GM18868 (cell line): ENCODE results near the gene TMEM98.
"Not testable (repeated sequence)": the region's sequence is repeated elsewhere in the genome, so short reads cannot be mapped to it uniquely, and the experiment has no call there.

Experiments used
- ATAC-seq: cut with Tn5 transposase; IDR thresholded peaks from one replicate; pipeline ENCODE4 v1.9.1; 2021; ENCODE audit warnings: mild to moderate bottlenecking, moderate library complexity; ENCODE audit not compliant: unreplicated experiment

The TMEM98 gene, protein sequence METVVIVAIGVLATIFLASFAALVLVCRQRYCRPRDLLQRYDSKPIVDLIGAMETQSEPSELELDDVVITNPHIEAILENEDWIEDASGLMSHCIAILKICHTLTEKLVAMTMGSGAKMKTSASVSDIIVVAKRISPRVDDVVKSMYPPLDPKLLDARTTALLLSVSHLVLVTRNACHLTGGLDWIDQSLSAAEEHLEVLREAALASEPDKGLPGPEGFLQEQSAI

DNA sequence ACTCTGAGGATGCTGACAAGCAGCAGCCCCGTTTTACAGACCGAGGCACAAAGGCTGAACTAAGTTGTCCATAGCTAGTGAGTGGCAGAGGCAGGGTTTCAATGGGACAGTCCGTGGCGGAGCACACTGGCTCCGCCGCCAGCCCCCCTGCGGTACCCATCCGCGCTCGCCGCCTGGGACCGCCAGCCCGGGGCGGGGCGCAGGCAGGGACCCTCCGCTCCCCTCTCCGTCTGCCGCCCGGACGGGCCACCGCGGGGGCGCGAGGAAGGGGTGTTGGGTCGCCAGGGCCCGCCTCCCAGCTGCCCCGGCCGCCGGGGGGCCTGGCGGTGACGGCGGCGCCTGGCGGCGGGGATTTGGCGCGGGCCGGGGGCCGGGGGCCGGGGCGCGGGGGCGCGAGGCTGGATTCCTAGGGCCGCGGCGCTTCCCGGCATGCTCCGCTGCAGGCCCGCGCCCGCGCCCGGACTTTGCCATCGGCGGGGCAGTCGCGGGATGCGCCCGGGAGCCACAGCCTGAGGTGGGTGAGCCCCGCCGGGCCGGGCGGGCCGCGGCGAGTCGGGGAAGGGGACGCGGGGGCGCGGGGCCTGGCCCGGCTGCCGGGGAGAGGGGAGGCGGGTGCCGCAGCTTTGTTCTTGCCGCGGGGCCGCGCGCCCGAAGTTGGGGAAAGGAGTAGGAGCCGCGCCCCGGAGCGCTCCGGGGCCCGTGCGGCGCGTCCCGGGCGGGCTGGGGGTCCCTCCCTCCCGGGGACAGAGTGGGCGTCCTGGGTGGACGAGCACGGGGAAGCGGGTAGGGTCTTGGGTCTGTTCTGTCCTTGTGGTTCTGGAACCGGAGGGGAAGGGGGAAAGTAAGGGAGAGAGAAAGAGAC is at the start of gene TMEM98:
Gene TMEM98 (plus strand): TSS at position 430 of the 862 bp plus-strand sequence. CDS start 3,376 bp downstream, outside the sequence.
- ATAC-seq: no peak

DNA sequence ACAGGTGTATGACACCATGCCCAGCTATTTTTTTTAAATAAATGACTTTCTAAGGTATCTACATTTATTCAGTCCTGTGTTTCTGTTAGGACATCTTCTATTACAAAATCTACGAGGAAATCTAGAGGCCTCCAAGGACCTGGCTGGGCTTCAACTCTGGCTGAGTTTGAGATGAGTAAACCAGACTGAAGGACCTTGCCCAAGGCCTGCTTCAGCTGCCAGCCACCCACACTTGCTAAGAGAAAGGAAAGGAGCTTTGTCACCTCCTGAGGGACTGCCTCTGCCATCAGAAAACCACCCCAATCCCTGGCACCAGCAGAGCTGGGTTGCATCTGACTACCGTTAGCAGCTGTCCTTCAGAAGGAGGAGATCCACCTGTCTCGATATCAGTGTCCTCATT is 49.7 kb upstream of the TMEM98 start:
- no peak for ATAC-seq

DNA sequence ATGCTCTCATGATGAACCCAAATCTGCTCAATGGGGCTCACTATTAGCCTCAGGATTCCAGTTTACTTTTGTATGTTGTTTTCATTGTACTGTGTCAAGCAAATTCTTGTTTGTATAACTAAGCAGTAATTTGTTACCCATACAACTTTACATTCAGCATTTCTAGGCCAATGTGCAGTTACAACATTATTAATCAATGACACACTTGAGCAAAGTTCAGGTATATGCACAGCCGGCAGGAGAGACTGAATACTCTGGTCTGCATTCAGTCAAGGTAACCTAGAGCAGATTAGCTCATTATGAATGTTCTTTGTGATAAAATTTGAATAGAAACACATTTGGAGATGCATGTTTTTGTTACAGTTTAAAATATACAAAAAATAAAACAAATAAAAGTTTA is 48.8 kb upstream of the TMEM98 start:
- ATAC-seq: no peak

DNA sequence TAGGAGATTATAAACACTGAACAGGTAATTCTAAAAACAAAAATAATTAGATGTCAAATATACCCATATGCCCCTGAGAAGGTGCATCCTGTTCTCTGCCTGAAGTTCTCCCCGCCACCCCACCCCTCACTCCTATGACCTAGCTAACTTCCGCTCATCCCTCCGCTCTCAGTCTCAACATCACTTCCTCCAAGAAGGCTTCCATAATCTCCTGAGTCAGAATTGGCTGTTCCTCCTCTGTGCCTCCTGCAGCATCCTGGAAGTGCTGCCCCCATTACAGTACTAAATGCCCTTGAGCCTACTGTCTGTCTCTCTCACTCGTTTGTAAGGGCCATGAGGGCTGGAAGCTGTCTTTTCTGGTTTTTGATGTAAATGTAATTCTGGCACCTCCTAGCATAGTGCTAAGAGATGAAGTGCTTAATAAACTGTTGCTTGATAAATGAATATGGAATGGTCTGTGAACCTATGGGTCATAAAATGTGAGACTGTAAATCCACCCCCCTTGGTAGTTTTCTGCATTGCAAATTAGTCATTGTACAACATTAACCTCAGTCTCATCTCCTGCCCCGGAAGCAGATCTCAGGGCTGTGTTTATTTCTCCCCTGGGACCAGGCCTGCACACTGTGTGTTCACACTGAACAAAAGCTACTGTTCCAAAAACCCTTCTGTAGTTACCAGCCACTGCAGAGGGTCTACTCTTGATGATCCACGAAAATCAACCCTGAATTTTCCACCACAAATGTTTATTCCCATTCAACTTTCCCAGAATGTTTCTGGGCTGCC is 47.1 kb upstream of the TMEM98 start:
- ATAC-seq: no peak

DNA sequence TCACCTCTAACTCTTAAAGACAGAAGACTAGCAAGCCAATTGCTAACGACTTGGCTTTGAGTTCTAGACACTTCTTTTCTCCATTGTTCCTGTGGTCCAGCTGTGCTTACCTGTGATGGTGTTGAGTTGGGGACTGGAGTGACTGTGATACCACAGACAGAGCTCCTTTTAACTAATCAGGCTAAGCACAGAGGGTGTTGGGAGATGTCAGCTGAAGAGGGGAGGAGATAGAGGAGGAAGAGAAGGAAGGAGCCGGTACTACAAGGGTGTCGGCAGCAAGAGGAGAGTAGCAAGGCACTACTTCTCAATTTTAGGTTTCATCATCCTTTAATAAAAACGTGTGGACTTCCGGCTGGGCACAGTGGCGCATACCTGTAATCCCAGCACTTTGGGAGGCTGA is 45.9 kb upstream of the TMEM98 start:
- no peak for ATAC-seq

DNA sequence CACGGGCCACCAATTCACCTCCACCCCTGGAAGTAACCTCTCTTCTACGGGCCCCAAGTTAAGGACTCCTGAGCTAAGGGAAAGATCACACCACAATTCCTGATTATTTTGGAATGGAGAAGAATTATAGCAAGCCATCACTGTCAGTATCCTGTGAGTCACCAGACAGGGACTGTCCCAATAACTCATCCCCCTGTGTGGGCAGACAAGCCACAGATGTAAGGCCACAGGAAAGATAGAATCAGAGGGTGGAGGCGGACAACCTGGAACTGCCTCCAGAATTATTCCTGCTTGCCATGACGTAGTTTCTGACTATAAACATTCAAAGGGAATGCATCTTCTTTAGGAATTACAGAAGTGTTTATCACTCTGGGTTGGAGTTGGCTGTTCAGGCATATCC is 45.2 kb upstream of the TMEM98 start:
- ATAC-seq: no peak

DNA sequence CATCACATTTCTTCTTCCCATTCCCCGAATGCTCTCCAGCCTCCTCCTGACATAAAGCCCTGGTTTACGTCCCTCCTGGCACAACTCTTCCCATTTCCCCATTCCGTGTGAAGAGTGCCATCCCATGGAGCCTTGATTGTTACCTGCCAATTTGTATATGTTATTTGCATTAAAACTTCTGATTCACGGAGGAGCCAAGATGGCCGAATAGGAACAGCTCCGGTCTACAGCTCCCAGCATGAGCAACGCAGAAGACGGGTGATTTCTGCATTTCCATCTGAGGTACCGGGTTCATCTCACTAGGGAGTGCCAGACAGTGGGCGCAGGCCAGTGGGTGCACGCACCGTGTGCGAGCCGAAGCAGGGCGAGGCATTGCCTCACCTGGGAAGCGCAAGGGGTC is 41.0 kb upstream of the TMEM98 start:
- ATAC-seq: not testable (repeated sequence)

DNA sequence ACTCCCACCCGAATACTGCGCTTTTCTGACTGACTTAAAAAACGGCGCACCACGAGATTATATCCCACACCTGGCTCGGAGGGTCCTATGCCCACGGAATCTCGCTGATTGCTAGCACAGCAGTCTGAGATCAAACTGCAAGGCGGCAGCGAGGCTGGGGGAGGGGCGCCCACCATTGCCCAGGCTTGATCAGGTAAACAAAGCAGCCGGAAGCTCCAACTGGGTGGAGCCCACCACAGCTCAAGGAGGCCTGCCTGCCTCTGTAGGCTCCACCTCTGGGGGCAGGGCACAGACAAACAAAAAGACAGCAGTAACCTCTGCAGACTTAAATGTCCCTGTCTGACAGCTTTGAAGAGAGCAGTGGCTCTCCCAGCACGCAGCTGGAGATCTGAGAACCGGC is 40.5 kb upstream of the TMEM98 start:
- ATAC-seq: not testable (repeated sequence)

DNA sequence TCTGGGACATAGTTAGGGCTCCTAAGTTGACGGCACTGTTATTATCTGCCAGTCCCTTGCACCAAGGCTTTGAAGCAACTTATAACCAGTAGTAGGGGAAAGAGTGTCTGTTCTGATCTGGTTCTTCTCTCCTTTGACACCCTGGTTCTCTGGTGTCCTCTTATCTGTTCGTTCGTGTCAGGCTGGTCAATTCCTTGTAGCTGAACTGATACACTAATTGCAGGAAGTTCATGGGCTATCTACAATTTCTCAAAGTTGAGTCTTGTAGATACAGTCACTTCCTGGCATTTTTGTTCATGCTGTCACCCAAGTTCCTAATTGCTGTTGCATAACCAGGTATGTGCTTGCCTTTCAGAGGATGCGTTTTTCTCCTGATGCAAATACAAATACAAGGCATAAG is 33.7 kb upstream of the TMEM98 start:
- no peak for ATAC-seq

DNA sequence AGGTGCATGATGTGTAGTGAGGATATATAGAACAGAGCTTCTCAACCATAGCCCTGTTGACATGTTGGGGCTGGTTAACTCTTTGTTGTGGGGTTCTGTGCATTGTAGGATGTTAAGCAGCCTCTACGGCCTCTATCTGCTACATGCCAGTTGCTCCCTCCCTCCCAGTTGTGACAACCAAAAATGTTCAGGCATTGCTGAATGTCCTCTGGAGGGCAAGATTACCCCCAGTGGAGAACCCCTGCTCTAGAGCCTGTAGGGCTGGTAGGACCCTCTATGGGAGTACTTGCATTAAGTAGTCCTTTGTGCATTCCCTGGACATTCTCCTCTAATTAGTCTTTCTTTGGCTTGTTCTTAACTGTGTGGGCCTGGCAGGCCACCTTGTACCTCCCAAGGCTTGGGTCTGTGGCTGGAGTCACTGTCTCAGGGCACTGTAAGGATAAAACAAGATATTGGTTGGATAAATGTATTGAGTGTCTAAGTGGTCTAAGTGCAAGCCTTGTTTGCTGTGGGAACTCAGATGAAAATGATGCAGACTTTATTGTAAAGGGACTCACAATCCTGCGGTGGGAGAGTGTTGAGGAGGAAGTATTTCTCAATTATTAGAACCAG is 31.2 kb upstream of the TMEM98 start:
- ATAC-seq: no peak

DNA sequence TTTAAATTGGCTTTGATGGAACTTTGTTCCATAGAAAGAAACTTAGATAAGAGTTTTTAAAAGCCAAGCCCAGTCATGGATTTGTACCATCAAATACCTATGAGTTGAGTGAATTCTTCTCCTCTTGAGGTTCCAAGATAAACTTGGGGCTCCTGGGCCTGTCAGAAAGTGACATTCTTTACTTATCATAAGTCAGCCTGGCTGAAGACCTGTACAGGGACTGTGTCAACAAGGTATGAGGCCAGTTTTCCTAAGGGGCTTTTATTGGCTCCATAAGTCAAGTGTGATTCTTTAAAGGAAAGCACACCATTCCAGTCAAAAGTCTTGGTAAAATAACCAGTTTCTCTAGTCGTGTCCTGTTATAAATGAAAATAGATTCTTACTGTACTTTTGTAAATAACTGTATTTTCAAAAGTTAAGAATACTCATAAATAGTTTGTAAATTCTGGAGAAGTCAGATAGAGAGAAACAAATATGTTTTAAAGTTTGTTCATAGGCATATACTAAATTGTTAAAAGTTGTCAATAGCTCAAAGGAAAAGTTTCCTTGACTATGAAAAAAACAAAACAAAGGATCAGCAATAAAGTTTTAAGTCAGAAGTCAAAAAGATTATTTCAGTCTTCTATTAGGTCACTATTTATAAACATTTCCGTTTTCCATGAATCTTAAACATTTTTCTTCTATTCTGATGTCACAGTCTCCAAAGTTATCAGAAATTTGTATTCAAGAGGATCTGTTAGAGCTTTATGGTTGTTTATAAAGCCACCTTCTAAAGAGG is 28.5 kb upstream of the TMEM98 start:
- no peak for ATAC-seq

DNA sequence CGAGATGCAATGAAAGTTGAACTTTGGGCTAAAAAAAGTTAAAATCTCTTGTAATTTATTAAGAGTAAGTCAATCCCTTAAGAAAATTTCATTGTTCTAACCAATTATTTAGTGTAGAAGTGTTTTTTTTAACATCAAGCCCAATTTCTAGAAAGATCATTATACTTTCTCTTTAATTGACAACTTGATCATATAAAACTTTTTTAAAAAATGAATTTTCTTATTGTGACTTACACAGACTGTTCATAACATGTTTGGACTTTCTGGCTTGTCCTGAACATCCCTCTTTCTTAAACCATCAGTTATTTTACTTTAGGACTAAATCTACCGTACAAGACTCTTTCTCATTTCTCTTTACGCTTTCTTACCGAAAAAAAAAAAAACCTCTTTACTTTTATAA is 26.2 kb upstream of the TMEM98 start:
- no peak for ATAC-seq

DNA sequence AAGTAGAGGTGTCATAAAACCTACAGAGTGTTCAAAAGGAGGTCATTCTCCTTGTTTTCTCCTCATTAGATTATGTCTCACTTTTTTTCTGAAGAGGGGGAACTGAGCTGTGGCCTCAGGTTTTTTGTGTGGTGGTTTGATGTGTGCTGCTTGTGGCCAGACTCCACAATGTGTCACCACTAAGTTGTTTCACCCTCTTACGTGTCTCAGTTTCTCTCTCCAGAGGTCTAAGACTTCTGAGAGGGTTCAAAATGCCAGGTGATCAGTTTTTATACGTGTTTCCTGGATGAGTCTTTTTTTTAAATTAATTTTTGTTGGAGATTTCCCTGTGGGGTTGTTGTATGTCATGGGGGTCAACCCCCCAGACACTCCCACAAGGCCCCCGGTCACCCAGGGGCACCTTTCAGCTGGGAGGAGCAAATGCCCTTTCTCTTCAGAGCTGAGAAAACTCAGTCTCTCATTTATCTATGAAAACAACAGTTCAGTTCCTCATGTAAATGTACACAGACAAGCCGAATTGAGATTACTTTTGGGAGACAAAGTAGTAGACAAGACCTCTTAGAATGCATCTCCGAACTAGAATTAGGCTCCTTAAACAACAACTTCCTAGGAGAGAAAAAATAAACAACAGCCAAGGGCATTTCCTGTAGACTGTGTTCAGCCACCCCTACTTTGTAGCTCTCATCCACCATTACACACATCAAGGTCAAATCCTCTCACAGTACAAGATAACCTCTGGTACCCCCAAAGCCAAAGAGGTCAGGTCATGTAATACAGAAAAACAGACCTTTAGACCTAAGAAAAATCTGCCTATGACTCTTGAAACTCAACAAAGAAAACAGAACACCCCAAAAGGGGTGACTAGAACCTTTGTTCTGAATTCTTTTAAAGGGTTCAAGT is 23.9 kb upstream of the TMEM98 start:
- no peak for ATAC-seq

DNA sequence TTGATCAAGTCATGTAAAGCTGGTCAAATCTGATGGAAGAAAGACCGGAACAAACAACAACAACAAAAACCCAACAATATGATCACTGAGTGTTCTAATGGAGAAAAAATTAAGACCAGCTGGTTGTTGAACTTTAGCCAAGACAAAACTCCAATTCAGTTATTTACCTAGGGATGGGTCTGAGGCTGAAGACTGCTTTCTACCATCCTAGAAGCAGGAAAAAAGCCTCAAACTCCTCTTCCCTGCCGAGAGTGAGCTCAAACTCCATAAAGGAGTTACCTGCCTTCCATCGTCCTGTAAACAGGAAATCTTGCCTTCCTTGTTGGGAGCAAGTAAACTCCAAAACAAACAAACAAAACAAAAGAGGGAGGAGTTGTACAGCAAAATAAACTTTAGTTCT is 23.1 kb upstream of the TMEM98 start:
- no peak for ATAC-seq

DNA sequence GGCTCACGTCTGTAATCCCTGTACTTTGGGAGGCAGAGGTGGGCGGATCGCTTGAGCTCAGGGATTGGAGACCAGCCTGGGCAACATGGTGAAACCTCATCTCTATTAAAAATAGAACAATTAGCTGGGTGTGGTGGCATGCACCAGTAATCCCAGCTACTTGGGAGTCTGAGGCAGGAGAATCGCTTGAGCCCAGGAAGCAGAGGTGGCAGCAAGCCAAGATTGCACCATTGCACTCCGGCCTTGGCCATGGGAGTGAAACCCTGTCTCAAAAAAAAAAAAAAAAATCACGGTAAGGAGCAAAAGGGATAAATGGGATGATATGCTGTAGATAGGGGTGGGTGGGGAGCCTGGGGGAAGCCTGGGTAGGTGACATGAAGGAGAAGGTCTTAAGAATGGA is 20.4 kb upstream of the TMEM98 start:
- ATAC-seq: no peak

DNA sequence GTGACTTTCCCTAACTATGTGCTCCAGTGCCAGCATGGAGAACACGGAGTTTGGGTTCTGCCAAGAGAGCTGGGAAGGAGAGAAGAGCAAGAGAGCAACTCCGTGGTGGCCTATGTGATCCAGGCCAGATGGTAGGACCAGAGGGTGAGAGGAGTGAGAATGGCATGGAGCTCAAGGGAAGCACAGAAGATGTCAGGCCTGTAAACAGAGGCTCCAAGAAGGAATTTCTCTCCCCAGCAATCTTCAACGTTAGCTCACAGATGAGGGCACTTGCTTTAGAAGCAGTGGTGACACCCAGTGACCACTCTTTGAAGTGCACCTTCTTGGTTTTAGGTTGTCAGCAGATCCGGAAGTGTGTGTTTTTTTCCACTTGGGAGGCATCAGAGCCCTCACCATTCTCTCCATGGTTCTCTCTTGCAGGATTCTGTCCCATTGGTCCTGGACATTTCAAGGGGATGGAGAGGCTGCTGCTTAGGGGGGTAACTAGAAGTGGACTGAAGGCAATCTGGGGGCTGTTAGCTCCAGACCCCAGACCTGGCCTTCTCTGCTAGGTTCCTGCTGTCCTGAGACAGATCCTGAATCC is 18.1 kb upstream of the TMEM98 start:
- ATAC-seq: no peak

DNA sequence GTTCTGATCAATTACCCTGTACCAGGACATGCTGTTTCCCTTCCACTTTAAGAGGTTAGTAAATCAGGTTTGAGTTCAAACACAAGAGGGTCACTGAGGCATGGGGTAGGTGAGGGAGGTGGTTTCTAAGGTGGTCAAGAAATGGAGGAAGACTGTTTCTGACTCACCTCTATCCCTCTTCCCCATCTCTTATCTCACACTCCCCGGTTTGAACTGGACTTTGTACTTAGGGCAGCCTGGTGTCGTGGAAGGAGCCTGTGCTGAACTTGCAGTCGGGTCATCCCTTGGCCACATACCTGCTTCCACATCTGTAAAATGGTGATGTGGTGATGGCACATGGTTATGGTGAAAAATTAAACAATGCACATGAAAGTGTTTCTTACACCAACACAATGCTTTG is 17.2 kb upstream of the TMEM98 start:
- no peak for ATAC-seq

DNA sequence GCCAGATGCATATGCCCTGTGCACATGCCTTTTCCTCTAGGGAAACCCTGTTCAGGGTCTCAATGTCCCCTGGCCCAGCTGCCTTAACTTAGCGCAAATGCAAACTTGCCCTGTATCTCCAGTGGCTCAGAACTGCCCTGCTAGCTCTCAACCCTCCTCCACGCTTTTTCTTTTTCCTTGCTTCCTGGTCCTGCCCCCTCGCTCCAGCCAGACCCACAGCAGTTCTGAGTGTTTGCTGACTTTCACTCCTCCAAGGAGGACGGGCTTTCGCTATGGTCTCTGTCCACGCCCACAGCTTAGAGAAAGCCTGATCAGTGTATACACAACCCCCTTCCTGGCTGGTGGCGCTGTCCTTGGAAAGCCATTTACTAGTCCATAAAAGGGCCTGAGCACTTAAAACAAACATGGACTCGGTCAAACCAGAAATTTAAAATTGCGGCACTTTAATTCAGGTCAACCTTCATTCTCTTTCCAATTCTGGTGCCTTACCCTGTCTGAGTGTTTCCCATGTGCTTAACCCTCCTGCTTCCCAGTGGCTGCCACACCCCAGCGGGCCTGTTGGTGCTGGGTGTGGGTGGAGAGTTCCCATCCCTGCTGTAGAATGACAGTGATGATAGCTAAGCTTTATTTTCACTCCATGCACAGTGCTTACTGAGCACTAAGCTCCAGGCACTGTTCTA is 15.6 kb upstream of the TMEM98 start:
- no peak for ATAC-seq

DNA sequence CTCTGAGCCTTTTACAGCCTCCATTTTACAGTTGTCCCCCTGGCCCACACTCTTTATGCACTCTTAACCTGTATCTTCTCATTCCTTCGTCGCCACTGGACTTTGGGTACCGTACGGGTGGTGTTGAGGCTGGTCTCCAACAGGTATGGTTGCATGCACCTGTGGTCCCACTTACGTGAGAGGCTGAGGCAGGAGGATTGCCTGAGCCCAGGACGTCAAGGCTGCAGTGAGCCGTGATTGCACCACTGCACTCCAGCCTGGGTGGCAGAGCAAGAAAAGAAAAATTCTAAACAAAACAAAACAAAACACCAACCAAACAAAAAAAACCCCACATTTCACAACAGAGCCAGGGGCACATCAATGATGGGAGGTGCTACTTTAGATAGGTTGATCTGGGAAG is 14.4 kb upstream of the TMEM98 start:
- no peak for ATAC-seq
